ENCODE results near the gene C3orf20.

GRCh38 chr3:14703128-14703750, 28.3 kb downstream of the C3orf20 start:
- TF ChIP-seq, protein P1, sequence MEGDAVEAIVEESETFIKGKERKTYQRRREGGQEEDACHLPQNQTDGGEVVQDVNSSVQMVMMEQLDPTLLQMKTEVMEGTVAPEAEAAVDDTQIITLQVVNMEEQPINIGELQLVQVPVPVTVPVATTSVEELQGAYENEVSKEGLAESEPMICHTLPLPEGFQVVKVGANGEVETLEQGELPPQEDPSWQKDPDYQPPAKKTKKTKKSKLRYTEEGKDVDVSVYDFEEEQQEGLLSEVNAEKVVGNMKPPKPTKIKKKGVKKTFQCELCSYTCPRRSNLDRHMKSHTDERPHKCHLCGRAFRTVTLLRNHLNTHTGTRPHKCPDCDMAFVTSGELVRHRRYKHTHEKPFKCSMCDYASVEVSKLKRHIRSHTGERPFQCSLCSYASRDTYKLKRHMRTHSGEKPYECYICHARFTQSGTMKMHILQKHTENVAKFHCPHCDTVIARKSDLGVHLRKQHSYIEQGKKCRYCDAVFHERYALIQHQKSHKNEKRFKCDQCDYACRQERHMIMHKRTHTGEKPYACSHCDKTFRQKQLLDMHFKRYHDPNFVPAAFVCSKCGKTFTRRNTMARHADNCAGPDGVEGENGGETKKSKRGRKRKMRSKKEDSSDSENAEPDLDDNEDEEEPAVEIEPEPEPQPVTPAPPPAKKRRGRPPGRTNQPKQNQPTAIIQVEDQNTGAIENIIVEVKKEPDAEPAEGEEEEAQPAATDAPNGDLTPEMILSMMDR (IDR thresholded peaks at IDR 0.05): no peak
- TF ChIP-seq POLR2A (IDR thresholded peaks at IDR 0.05): no peak

Data from tibial nerve (tissue), 3 donors.